Measurements from ENCODE around the gene TWIST2.

- TF ChIP-seq CTCF (IDR thresholded peaks at IDR 0.05), result no peak
- no peak for TF ChIP-seq POLR2A (IDR thresholded peaks at IDR 0.05)
Measured at GRCh38 chr2:238863231-238863630, 15.3 kb downstream of the TWIST2 start.

Data from thyroid gland (tissue), 4 donors.